HFF-Myc (cell line): Measurements from ENCODE around the gene MBTD1.

Experiments used
- DNase-seq: peaks from one replicate; pipeline ENCODE4 v3.0.0-alpha.2; 2011; ENCODE audit warnings: low read depth; ENCODE audit errors: extremely low read depth
- H3K4me3 ChIP-seq: replicated peaks from 2 replicates; pipeline ENCODE4 v1.5.1; 2011; ENCODE audit warnings: low read depth, mild to moderate bottlenecking, control low read depth, low read length
- CTCF ChIP-seq: IDR thresholded peaks from 2 replicates; pipeline ENCODE4 v1.5.1; 2012; ENCODE audit warnings: mild to moderate bottlenecking, low read depth, low read length, control low read depth; ENCODE audit errors: missing control alignments

Gene MBTD1

DNA sequence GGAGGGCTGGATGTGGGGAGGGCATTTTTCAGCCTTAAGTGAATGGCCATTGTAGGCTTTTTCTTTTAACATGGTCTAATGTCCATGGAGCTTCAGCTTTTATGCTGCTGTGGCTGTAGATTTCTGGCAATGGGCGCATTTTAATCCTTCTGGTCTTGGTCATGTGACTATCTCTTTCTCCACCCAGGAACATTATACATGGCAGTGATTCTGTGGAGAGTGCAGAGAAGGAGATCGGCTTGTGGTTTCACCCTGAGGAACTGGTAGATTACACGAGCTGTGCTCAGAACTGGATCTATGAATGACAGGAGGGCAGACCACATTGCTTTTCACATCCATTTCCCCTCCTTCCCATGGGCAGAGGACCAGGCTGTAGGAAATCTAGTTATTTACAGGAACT is 98.3 kb downstream of the MBTD1 start:
- no peak overlapping the region for H3K4me3 ChIP-seq
- DNase-seq: no peak
- no peak for TF ChIP-seq CTCF

DNA sequence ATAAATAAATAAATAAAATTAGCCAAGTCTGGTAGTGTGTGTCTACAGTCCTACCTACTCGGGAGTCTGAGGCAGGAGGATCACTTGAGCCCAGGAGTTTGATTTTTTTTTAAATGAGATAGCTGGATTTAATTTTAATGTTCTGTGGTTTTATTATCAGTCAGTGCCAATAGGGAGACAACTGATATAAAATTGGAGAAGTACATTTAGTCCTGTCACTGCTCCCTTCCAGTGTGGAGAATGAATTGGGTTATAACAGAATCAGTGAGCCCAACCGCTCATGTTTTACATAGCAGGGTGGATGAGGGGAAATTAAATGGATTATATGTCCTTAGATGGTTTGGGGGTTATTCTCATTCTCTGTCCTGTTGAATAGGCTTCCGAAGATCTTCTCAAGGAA is 100.2 kb downstream of the MBTD1 start:
- no peak overlapping the region for H3K4me3 ChIP-seq
- no peak for DNase-seq
- no peak for TF ChIP-seq CTCF

GRCh38 chr17:51155416-51155815 is 104.4 kb downstream of the MBTD1 start:
- no peak for DNase-seq
- peak overlapping the region; percentile 98 for H3K4me3 ChIP-seq
- no peak for TF ChIP-seq CTCF

- H3K4me3 ChIP-seq: peak overlapping the region; percentile 98
- TF ChIP-seq CTCF: no peak
- no peak for DNase-seq
These were observed 105.7 kb downstream of the MBTD1 start for GRCh38 chr17:51154176-51154575.

- DNase-seq: peak; percentile 100
- TF ChIP-seq CTCF: peak; percentile 87
These were observed 106.4 kb downstream of the MBTD1 start, which contains the start of gene NME1 for GRCh38 chr17:51153210-51154072. TSS of gene NME1 (plus strand) at chr17:51153559. CDS start at chr17:51155655, 2,096 bp downstream.

GRCh38 chr17:51152766-51153209 is 107.1 kb downstream of the MBTD1 start:
- DNase-seq: no peak

More at GRCh38 chr17:51153210-51154072, 106.4 kb downstream of the MBTD1 start, which contains the start of gene NME1:
- H3K4me3 ChIP-seq: peak within 1 kb of the TSS; percentile 98

More at GRCh38 chr17:51152766-51153209, 107.1 kb downstream of the MBTD1 start:
- TF ChIP-seq CTCF: no peak
- peak overlapping the region; percentile 98 for H3K4me3 ChIP-seq
